ENCODE data around the gene PHTF2. TPM values are rescaled to one million over a fixed set of nuclear protein-coding genes. Genes with fewer than 3 reads are reported as not detected.
A peak's percentile ranks its signal among the peaks of the same experiment; 100 is the strongest.

PHTF2 gene
- total RNA-seq, 1 experiment from 2014 or later, result 41.3 TPM

DNA sequence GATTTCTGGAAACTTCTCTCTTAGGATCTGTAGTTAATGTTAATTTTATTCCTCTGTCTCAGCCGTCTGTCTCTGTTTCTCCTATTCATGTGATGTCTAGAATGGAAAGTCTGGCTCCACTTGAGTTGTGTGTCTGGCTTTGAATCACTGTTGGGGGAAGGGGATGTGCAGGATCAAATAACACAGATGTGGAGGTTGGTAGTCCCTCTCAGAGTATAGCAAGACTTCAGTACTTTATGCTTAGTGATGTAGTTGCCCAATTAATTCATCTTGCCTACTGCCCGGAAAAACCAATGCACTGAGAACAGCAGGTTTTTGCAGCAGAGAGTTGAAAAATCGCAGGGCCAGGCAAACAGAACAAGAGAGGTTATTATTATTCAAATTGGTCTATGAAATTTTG, 79.2 kb downstream of the PHTF2 start:
- DNase-seq (ENCODE audit: low read depth), result peak; percentile 9

DNA sequence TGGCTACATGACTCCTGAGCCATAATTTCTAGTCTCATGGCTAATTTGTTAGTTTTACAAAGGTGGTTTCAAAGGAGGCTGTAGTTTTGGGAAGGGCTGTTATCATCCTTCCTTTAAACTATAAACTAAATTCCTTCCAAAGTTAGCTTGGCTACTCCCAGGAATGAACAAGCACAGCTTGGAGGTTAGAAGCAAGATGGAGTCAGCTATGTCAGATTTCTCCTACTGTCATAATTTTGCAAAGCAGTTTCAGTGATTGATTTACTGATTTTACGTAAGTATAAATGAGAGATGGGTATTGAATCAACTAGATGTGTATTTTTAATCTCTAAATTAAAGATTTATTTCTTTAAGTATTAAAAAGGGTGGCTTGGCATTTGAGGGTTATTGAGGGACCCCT, 79.9 kb downstream of the PHTF2 start:
- DNase-seq (ENCODE audit: low read depth), result no peak

DNA sequence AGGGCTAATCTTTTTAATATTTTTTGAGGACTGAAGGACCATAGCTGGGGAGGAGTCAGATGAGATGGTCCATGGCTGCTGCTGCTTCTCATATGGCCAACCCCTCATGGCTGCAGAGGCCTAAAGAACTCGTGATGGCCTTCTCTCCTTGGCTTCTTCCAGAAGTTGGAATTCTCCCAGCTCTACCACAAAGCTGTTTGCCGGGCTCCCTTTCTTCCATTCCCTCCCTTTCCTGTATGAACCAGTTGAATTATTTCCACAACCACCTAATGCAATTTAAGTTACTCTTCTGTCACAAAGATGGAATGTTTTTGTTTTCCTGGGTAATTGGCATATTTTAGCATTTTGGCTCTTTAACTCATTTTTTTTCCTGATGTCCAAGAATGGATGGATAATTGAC, 80.7 kb downstream of the PHTF2 start:
- no peak for DNase-seq (ENCODE audit: low read depth)

DNA sequence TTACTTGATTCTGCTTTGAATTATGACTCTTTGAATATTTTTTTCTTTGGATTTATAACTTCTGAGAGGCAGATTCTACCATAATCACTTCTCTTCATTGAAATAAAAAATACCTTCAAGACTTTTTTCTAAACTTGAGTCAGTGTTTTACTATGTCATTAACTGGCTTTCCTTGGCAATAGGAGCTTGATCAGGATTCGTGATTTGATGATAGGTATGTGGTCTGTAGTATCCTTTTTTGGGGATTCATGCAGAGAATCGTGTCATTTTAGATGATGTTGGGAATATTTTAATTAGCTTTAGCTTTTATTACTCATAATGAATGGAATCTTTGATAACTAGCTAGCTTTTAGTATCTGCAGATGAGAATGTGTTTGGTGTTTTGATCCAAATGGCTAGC, 83.3 kb downstream of the PHTF2 start:
- no peak for DNase-seq (ENCODE audit: low read depth)

DNA sequence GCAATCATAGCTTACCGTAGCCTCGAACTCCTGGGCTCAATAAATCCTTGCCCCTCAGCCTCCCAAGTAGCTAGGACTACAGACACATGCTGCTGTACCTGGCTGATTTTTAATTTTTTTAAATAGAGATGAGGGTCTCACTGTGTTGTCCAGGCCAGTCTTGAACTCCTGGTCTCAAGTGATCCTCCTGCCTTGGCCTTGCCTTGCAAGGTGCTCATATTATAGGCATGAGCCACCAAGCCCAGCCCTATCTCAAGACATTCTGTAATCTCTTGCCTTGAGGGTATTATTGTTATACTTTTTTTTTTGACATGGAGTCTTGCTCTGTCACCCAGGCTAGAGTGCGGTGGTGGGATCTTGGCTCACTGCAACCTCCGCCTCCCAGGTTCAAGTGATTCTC, 86.6 kb downstream of the PHTF2 start:
- no peak for DNase-seq (ENCODE audit: low read depth)

DNA sequence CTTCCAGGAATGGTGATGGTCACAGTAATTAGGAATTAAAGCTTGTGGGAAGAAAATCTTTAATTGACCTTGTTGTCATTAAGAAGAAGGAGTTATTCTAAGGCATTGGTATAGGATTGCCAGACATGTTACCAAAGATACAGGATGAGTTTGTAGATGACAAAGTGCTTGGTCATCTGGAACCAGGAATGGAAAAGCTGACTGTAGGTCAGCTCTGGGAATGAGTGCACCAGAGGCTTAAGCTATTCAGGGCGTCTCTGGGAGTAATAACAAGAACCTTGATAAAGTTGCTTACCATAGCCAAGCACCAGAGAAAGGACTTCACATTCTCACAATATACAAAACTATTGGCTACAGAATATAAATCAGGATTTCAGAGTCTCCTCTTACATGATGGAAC, 89.0 kb downstream of the PHTF2 start:
- peak; percentile 67 for DNase-seq (ENCODE audit: low read depth)

DNA sequence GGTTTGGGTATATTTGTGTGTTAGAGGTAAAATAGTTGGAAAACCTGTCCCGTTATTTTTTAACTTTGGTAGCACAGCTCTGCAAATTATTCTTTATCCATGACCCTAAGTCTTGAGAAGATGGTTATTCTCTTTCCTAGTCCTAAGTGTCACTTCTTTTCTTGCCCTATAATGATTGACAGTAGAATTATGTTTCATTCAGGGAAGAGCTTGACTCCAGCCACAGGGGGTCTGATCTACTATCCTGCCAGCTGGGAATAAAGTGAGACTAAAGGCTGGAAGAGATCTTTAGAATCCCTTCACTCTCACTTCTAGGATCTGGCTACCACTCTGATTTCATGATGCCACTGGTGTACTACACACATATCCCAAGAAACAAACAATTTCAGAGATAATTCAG, 90.4 kb downstream of the PHTF2 start:
- DNase-seq (ENCODE audit: low read depth), result no peak

DNA sequence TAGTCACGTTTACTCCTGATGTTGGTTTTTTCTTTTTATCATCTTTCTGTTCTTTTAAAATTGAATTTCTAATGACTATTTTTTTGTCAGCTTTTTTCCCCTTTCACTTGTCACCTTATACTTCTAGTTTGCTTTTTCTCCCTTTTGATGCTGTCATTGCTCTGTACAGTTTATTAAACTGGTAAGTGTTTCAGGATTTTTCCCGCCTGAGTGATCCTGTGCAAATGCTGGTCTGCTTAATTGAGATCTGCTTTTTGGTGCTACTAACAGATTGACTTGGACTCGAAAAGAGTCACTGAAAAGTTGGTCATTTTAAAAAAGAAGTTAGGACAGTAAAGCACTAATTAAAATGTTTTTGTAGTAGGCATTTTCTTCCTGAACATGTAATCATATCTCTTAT, 95.2 kb downstream of the PHTF2 start:
- DNase-seq (ENCODE audit: low read depth), result no peak

DNA sequence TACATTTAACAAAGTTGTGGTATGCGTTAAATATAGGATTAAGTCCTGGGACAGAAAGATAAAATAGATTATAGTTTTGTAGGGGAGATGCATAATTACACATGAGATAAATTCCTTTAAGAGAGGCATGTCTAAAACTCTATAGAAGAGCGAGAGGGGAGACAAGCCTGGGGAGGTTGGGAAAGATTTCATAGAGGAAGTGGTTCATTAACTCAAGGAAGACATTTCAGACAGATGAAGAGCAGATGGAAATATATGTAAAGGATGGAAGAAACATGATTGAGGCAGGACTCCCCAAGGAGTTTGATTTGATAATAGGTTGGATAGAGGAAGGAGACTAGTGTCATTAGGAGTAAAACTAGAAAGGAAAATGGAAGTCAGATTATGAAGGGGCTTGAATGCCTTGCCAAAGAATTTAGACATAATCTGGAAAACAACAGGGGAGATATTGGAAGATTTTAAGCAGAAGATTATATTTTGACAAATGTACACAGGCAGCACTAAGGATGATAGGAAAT, 96.1 kb downstream of the PHTF2 start:
- DNase-seq (ENCODE audit: low read depth), result no peak

DNA sequence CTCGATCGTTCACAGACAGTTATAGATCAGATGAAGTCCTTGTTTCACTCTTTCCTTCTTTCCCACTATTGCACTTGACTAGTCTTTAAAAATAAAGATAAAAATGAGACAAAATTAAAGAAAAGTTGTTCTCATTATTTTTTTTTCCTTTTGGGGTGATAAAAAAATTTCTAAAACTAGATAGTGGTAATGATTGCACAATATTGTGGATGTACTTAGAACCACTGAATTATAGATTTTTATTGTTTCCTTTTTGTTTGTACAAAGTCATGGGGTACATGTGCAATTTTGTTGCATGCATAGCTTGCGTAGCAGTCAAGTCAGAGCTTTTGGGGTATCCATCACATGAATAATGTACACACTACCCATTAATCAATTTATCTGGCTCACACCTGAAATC, 97.3 kb downstream of the PHTF2 start:
- no peak for DNase-seq (ENCODE audit: low read depth)

DNA sequence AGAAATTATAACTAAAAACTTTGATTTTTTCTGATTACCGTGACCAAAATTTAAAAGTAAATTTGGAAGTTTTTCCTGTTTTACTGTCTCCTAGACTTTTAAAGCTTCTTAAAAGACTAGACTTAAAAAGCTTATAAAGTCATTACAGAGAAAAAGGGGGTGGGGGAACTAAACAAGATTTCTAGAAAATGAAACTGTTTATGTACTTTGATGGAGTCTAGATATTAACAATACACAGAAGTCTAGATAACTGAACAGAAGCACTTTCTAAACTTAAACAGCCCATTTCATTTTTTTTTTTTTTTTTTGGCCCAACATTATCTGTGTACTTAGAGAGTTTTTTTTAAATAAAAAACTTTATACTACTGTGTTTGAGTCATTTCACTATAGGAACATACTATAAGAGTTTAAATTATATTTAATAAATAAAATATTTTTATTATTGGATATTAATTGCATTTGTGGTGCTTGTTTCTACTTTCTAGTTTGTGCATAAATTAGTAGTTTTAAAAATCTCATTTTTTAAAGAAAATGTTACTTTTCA, 98.5 kb downstream of the PHTF2 start:
- no peak for DNase-seq (ENCODE audit: low read depth)

DNA sequence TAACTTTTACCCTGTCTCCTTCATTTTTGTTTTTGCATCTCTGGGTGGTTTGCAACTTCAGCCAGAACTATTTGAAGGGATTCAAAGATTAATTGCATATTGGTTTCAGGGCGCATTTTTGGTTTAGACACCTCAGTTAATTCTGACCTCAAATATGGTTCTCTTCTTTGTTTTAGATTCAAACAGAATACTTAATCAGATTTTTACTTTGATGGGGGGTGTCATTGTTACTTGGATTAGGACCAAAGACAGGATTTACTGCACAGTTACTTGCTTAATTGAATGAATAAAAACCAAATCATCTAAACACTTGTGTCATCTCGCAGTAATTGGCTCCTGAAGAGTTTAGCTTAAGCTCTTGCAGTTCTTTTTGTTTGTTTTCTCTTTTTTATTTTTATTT, 100.9 kb downstream of the PHTF2 start:
- no peak for DNase-seq (ENCODE audit: low read depth)

DNA sequence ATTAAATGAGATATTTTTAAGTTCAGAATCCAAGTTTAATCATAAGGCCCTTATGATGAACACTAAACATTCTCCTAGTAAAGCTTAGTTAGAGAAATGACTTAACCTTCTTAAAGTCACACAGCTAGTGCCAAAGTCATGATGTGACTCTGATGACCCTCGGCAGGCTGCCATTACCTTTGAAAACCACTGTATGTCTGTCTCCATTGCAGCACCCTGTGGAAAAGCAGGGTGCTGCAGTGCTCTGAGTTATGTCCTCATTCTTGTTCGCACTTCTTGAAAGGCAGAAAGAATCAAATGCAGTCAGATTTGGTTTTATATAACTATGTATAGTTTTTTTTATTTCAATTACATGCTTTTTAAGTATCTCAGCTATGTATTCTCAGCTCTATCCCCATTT, 105.0 kb downstream of the PHTF2 start:
- DNase-seq (ENCODE audit: low read depth), result peak; percentile 21

DNA sequence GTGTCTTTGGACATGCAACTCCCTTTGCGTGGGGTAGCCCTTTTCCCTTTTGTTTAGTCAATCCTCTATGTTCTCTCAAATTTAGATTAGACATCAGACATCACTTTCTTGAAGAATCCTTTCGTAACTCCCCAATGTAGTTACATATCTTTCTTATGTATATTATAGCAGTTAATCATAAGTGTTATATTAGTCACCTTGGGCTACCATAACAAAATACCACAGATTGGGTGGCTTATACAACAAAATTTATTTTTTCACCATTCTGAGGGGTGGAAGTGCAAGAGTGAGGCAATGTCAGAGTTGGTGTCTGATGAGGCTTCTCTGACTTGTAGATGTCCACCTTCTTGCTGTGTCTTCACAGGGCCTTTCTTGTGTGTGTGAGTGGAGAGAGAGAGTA, 105.7 kb downstream of the PHTF2 start:
- DNase-seq (ENCODE audit: low read depth), result no peak

DNA sequence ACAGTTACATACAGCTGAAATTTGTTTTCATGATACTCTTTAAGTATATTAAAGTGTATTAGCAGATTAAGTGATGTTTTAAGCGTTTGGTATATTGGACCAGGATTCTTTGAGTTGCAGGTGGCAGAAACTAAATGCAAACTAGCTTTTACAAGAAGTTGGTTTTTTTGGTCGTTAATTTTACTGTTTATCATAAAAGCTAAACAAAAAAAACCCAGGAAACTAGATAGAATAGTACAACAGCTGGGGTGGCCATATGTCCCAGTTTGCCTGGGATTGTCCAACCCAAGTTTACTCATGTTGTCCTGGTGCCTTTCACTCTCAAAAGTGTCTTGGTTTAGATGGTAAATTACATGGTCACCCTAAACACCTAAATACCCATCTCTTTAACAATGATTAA, 108.7 kb downstream of the PHTF2 start:
- DNase-seq (ENCODE audit: low read depth), result no peak

DNA sequence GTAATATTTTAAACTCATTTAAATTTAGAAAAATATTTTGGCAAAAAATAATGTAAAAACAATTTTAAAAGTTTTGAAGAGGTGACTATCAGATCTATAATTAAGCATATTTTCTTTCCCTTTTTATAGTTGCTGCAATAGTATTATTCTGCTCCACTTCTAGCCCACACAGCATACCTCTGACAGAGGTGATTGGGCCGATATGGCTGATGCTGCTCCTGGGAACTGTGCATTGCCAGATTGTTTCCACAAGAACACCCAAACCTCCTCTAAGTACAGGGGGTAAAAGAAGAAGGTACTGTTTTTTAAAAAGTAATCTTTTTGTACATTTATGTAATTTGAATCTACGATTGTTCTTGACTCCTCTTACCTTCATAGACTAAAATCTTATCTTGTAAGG, 110.1 kb downstream of the PHTF2 start:
- no peak for DNase-seq (ENCODE audit: low read depth)

DNA sequence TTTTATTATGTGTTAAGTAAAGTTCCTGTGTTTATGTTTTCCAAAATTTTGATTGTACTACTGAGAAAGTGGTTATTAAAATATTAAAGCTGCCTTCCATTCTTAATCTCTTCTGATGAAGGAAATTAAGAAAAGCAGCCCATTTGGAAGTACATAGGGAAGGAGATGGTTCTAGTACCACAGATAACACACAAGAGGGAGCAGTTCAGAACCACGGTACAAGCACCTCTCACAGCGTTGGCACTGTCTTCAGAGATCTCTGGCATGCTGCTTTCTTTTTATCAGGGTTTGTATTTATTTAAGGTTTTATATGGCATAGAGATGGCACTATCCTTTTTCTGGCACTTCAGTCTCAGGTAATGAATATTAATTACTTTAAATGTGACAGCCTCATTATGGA, 111.6 kb downstream of the PHTF2 start:
- DNase-seq (ENCODE audit: low read depth), result no peak

DNA sequence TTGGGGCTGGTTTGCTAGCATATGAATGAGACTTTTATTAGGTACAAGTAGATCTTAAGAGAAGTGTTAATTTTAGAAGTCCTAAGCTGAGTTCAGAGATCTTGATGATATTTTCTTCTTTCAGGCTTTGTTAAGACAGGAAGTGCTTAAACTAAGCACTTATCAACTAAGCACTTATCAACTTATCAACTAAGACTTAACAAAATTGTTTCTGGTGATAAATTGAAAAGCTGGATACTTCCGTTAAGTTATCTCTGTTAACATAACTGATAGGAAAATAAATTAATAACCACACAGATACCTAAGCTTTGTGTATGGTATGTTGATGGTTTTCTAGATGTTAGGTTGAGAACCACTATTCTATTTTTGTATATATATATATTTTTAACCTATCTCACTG, 113.7 kb downstream of the PHTF2 start:
- no peak for DNase-seq (ENCODE audit: low read depth)

DNA sequence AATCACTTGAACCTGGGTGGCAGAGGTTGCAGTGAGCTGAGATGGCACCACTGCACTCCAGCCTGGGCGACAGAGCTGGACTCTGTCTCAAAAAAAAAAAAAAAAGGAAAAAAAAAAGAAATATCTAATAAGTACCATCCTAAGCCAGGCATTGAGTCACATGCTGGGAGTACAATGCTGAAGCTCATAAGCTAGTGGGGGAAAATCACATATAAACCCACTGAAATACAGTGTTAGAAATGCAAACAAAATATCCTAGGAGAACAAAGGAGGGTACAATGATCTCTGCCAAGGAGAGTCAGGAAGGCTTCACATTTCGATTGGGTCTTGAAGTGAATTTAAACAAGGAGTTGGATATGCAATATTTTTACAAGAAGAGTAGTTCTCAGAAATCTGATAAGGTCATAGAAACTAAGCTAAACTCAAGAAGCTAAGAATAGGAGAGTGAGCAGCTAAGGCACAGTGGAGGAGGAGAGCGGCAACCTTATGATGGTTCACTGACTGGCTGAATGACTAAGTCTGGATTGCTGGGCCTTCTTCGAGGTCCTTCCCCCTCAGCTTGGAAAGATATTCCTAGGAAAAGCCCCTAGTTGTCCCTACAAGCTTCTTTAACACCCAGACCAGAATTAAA, 115.5 kb downstream of the PHTF2 start:
- no peak for DNase-seq (ENCODE audit: low read depth)

DNA sequence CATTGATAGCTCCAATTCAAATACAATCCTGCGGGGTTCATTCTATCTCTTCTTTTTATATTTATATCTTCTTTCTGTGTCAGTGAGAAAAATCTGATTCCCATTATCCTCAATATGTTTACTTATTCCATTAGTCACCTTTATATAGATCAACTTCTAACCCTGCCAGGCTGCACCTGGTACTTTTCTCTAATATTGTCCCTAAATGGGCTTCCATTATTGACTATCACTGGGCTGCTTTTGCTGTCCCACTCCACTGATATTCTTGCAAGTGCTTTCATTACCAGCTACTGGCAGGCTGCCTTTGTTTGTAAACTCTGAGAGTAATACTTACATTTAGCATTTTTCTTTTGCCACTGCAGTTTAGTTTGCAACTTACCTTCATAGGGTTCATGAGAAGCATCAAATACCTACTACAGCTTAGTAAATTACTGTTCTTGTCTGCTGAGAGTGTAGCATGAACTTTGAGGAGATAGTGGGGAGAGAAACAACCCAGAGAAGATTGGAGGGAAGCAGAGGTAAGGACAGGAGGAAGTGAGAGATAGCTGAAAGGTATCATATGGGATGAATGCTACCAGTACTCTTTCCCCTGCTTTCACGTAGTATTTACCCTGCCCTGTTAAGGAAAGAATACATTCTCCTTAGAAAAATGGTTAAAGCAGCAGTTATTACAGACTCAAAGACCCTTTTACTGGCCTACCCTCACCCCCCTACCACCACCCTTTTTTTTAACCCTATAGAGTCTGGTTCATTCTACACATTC, 119.1 kb downstream of the PHTF2 start:
- no peak for DNase-seq (ENCODE audit: low read depth)

DNA sequence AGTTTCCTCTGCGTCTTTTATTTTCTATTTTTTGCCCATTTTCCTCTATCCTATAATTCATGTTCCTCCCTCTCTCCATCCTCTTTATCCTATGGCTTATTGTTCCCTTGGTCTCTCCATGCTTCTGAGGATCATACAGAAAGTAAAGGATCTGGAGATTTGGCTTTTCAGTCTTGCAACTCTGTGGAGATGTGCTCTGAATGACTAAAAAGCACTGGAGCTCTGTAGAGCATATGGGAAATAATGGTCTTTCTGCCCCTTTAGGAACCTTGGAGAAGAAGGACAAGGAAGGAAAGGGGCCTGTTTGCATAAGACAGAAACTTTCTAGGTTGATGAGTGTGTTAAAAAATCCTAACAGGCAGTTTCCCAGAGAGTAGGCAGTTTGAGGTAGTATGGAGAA, 120.1 kb downstream of the PHTF2 start:
- DNase-seq (ENCODE audit: low read depth), result no peak

DNA sequence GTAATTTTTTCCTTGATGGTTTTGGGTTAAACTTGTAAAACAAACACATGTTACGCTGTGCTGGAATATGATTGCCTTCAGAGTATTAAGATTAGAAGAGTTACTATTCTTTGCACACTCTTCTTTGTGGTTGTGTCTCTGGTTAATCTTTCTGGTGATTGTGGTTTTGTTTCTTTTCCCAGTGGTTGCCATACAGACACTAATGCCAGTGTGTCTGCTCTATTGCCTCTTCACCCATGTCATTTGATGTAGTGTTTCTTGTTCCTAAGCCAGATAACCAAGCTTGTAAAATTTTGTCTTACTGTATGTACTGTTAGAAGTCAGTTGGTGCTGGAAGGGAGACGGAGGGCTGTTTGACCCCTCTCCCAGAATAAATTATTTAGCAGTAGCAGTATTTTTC, 124.8 kb downstream of the PHTF2 start:
- DNase-seq (ENCODE audit: low read depth), result peak; percentile 15

DNA sequence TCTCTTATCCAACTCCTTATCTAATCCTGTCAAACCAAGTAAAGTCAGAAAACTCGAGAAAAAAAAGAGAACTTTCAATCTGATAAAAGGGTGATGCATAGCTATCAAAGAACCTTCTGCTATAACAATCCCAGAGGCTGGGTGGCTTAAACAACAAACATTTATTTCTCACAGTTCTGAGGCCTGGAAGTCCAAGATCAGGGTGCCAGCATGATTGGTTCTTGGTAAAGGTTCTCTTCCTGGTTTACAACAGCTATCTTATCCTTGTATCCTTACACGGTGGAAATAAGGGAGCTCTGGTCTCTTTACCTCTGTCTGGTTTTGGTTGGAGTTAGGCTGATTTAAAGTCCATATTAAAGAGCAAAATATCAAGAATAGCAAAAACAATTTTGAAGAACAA, 131.9 kb downstream of the PHTF2 start:
- DNase-seq (ENCODE audit: low read depth), result no peak
